OCI-LY7 (cell line): ENCODE results near the gene SV2C. TPM values are rescaled to one million over a fixed set of nuclear protein-coding genes. Genes with fewer than 3 reads are reported as not detected.

Experiments
- BruUV-seq: library from RNA; stranded (reverse); fragments of 400-500 nt; replicated peaks from 2 replicates; lab custom pipeline; 2021; lab: Mats Ljungman, UMichigan
- CTCF ChIA-PET: fragments of 300-600 bp; sonication (Branson Sonifier 250); formaldehyde crosslinking; loops from one replicate; lab custom pipeline; 2022; ENCODE audit warnings: antibody characterized with exemption; ENCODE audit not compliant: unreplicated experiment; lab: Charles Lee
- POLR2A ChIA-PET: fragments of 300-600 bp; sonication (Branson Sonifier 250); formaldehyde crosslinking; loops from one replicate; lab custom pipeline; 2022; ENCODE audit warnings: antibody characterized with exemption; lab: Charles Lee
- DNase-seq: peaks from one replicate; pipeline ENCODE4 v3.0.0-alpha.2; 2015; ENCODE audit warnings: low spot score
- H2AFZ ChIP-seq: fragments of 200-600 bp; sonication (generic), shearing (Covaris generic); 2 replicates; pipeline ENCODE4 v1.6.1; 2014; ENCODE audit warnings: mild to moderate bottlenecking, antibody characterized with exemption, low read length, moderate library complexity
- H3K27ac ChIP-seq: fragments of 200-600 bp; sonication (generic); 2 replicates; pipeline ENCODE4 v1.5.1; 2014; ENCODE audit warnings: mixed run types, low read depth, mild to moderate bottlenecking, moderate library complexity, low read length, inconsistent platforms; ENCODE audit not compliant: poor library complexity, severe bottlenecking
- H3K36me3 ChIP-seq: fragments of 200-600 bp; sonication (generic); 2 replicates; pipeline ENCODE4 v1.6.1; 2014; ENCODE audit warnings: mild to moderate bottlenecking, antibody characterized with exemption, low read length, moderate library complexity, mixed read lengths; ENCODE audit not compliant: insufficient read depth
- H3K4me1 ChIP-seq: fragments of 200-600 bp; sonication (generic); 2 replicates; pipeline ENCODE4 v1.5.1; 2014; ENCODE audit warnings: mild to moderate bottlenecking, low read length; ENCODE audit not compliant: insufficient read depth, poor library complexity, severe bottlenecking
- H3K4me2 ChIP-seq: fragments of 200-600 bp; sonication (generic); 2 replicates; pipeline ENCODE4 v1.6.1; 2014; ENCODE audit warnings: mild to moderate bottlenecking, low read length
- H3K4me3 ChIP-seq: fragments of 200-600 bp; sonication (generic); 2 replicates; pipeline ENCODE4 v1.5.1; 2014; ENCODE audit warnings: mild to moderate bottlenecking, low read depth, low read length; ENCODE audit not compliant: poor library complexity, severe bottlenecking
- H3K79me2 ChIP-seq: fragments of 200-600 bp; sonication (generic); 2 replicates; pipeline ENCODE4 v1.6.1; 2016; ENCODE audit warnings: low read depth, mild to moderate bottlenecking, low read length, moderate library complexity, mixed read lengths; ENCODE audit not compliant: insufficient read depth
- H3K9me2 ChIP-seq: fragments of 200-600 bp; sonication (generic); 2 replicates; pipeline ENCODE4 v1.6.1; 2016; ENCODE audit warnings: mild to moderate bottlenecking, low read length, mixed read lengths; ENCODE audit not compliant: insufficient read depth
- H3K9me3 ChIP-seq: fragments of 200-600 bp; sonication (generic); 2 replicates; pipeline ENCODE4 v1.6.1; 2014; ENCODE audit warnings: mild to moderate bottlenecking, mixed run types, low read length, mixed read lengths
- H4K20me1 ChIP-seq: fragments of 200-600 bp; sonication (generic); 2 replicates; pipeline ENCODE4 v1.6.1; 2014; ENCODE audit warnings: mild to moderate bottlenecking, antibody characterized with exemption, low read length, moderate library complexity, mixed read lengths; ENCODE audit not compliant: insufficient read depth
- CTCF ChIP-seq: fragments of 200-600 bp; sonication (generic); conservative IDR thresholded peaks from 2 replicates; pipeline ENCODE4 v1.5.1; 2014; ENCODE audit warnings: mild to moderate bottlenecking, antibody characterized with exemption, low read length, moderate library complexity, mixed read lengths
- EZH2phosphoT487 ChIP-seq: fragments of 200-600 bp; sonication (generic); IDR thresholded peaks from 2 replicates; pipeline ENCODE4 v1.6.1; 2018; ENCODE audit warnings: low read depth, borderline replicate concordance, mild to moderate bottlenecking, mixed run types, antibody characterized with exemption, low read length, moderate library complexity, mixed read lengths
- intact Hi-C: fragments of 100-400 bp; cut with micrococcal nuclease; formaldehyde crosslinking; loops from one replicate; pipeline ENCODE4 v1.10.0; 2022; ENCODE audit not compliant: unreplicated experiment
- total RNA-seq, 2 experiments: library from RNA; depleted of rRNA in 1 of 2; stranded (reverse); fragments of >200 nt in 1 of 2; shearing (Covaris generic) in 1 of 2; gene quantifications; 2 replicates each; pipeline ENCODE4 v1.2.3, GENCODE V29; 2014 to 2022

SV2C gene
- total RNA-seq, 2 experiments from 2014 or later: not detected

DNA sequence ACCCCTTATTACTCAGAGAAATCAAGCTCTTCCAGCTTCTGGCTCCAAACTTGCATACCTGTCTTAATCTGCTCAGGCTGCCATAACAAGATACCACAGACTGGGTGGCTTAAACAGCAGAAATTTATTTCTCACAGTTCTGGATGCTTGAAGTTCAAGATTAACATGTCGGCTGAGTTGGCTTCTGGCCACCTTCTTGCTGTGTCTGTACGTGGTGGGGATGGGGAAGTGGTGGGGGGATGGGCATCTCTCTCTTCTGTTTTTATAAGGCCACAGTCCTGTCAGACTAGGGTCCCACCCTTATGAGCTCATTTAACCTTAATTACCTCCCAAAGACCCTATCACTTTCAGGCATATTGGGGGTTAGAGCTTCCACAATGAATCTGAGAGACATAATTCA is 140.5 kb downstream of the SV2C start:
- no peak overlapping the region for H3K4me2 ChIP-seq
- H3K36me3 ChIP-seq: no peaks in the 10 kb centered on the region
- POLR2A ChIA-PET: no interaction called here
- H3K9me2 ChIP-seq: no peaks in the 10 kb centered on the region
- H3K9me3 ChIP-seq: no peaks in the 10 kb centered on the region
- no peaks in the 10 kb centered on the region for H4K20me1 ChIP-seq
- H3K4me1 ChIP-seq: no peaks in the 10 kb centered on the region
- H3K27ac ChIP-seq: no peak overlapping the region
- no peak for DNase-seq
- H3K4me3 ChIP-seq: no peak overlapping the region
- no peaks in the 10 kb centered on the region for H3K79me2 ChIP-seq
- intact Hi-C loops: no loop called here
- TF ChIP-seq EZH2phosphoT487: no peak
- no peak for TF ChIP-seq CTCF
- CTCF ChIA-PET: no interaction called here
- no TSS peak for BruUV-seq
- H2AFZ ChIP-seq: no peak overlapping the region

- Histone ChIP-seq H3K4me3 (no peak overlapping the region), H3K36me3 (no peaks in the 10 kb centered on the region), H4K20me1 (no peaks in the 10 kb centered on the region), H3K9me3 (no peaks in the 10 kb centered on the region), H3K4me1 (no peaks in the 10 kb centered on the region), H3K9me2 (no peaks in the 10 kb centered on the region), H3K4me2 (no peak overlapping the region), H3K79me2 (no peaks in the 10 kb centered on the region), H2AFZ (no peak overlapping the region), H3K27ac (no peak overlapping the region)
- DNase-seq: no peak
- TF ChIP-seq EZH2phosphoT487 (no peak), CTCF (no peak)
- intact Hi-C loops: no loop called here
- POLR2A ChIA-PET: no interaction called here
- CTCF ChIA-PET: no interaction called here
- no TSS peak for BruUV-seq
Observed at GRCh38 chr5:76224898-76225297, 141.7 kb downstream of the SV2C start.

DNA sequence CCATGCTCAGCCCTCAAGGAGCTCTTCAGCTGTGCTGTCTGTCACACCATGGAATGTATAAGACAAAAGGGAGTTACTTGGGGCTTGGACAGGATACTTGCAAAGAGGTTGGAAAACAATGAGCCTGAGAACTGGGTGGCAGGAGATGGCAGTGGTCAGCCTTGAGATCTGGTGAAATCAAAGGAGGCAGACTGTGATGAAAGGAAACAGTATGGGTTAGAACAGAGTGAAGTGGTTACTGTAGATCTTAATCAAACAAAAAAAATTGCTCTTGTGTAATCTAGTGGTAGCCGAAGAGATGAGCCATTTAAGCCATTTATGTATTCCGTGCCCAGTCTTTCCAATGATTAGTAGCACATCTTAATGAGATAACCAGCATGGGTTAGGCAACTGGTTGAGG is 142.2 kb downstream of the SV2C start:
- no peaks in the 10 kb centered on the region for H4K20me1 ChIP-seq
- CTCF ChIA-PET: no interaction called here

More for the DNA sequence above, 142.2 kb downstream of the SV2C start:
- no peak for DNase-seq
- intact Hi-C loops: no loop called here
- Histone ChIP-seq H3K79me2 (no peaks in the 10 kb centered on the region), H3K27ac (no peak overlapping the region), H3K4me3 (no peak overlapping the region), H3K4me2 (no peak overlapping the region), H3K4me1 (no peaks in the 10 kb centered on the region), H3K36me3 (no peaks in the 10 kb centered on the region), H3K9me2 (no peaks in the 10 kb centered on the region), H3K9me3 (no peaks in the 10 kb centered on the region), H2AFZ (no peak overlapping the region)
- TF ChIP-seq CTCF (no peak), EZH2phosphoT487 (no peak)
- no TSS peak for BruUV-seq
- POLR2A ChIA-PET: interaction anchor here (0.5 kb wide), 1 partner anchor 487 kb away, joined by 3 read pairs; no protein-coding TSS in a partner anchor
